HEK293 (cell line): ENCODE data around the gene MGME1.

Experiments
- CTCF ChIA-PET: fragments of 350-600 bp; formaldehyde crosslinking; extraction: SDS; loops from one replicate; lab custom pipeline; 2021; ENCODE audit warnings: antibody characterized with exemption; lab: Yijun Ruan, JAX
- POLR2A ChIA-PET: fragments of 300-600 bp; formaldehyde crosslinking; extraction: SDS; loops from one replicate; lab custom pipeline; 2020; ENCODE audit warnings: antibody characterized with exemption, inconsistent platforms; lab: Yijun Ruan, JAX
- H3K27ac ChIP-seq: fragments of 200-500 bp; sonication (Bioruptor generic); 2 replicates; pipeline ENCODE4 v1.5.1; 2014; ENCODE audit warnings: low read depth, low read length, control low read depth, inconsistent platforms; ENCODE audit errors: extremely low read depth
- H3K36me3 ChIP-seq, 2 experiments: fragments of 200-500 bp in 1 of 2; sonication (Bioruptor generic) in 1 of 2; 1 replicate in 1 of 2; 2 replicates in 1 of 2; pipeline ENCODE4 v1.5.1; 2014 to 2017; ENCODE audit warnings: inconsistent platforms in 2 of 2, low read length in 2 of 2; ENCODE audit not compliant: control insufficient read depth in 2 of 2, insufficient read depth in 1 of 2
- H3K4me1 ChIP-seq: fragments of 200-500 bp; sonication (Bioruptor generic); 2 replicates; pipeline ENCODE4 v1.5.1; 2014; ENCODE audit warnings: mild to moderate bottlenecking, low read length, inconsistent platforms; ENCODE audit not compliant: control insufficient read depth, insufficient read depth
- H3K4me3 ChIP-seq: 2 replicates; pipeline ENCODE4 v1.5.1; 2011; ENCODE audit warnings: low read depth, mild to moderate bottlenecking, control low read depth, low read length, moderate library complexity
- H3K9me3 ChIP-seq: fragments of 200-500 bp; sonication (Bioruptor generic); 2 replicates; pipeline ENCODE4 v1.5.1; 2014; ENCODE audit warnings: low read depth, low read length, inconsistent platforms; ENCODE audit not compliant: control insufficient read depth, insufficient read depth
- ZBTB20 ChIP-seq: fragments of 450-650 bp; formaldehyde crosslinking; IDR thresholded peaks from 2 replicates; pipeline ENCODE4 v1.5.1; 2016; ENCODE audit warnings: missing biosample characterization, missing genetic modification characterization
- ZNF202 ChIP-seq: fragments of 450-650 bp; formaldehyde crosslinking; IDR thresholded peaks from 2 replicates; pipeline ENCODE4 v1.5.1; 2016; ENCODE audit warnings: missing biosample characterization, missing genetic modification characterization, borderline replicate concordance
- ZNF280D ChIP-seq: fragments of 450-650 bp; formaldehyde crosslinking; IDR thresholded peaks from 2 replicates; pipeline ENCODE4 v1.5.1; 2016; ENCODE audit warnings: missing biosample characterization, missing genetic modification characterization
- ZNF426 ChIP-seq: fragments of 450-650 bp; formaldehyde crosslinking; IDR thresholded peaks from 2 replicates; pipeline ENCODE4 v1.5.1; 2017; ENCODE audit warnings: missing biosample characterization, missing genetic modification characterization, mild to moderate bottlenecking, inconsistent platforms, moderate library complexity
- ZNF837 ChIP-seq: fragments of 450-650 bp; formaldehyde crosslinking; IDR thresholded peaks from 2 replicates; pipeline ENCODE4 v1.5.1; 2016; ENCODE audit warnings: missing biosample characterization, missing genetic modification characterization

Gene MGME1

GRCh38 chr20:18039063-18039462 is 70.2 kb downstream of the MGME1 start:
- Histone ChIP-seq H3K4me3 (no peak overlapping the region), H3K4me1 (no peaks in the 10 kb centered on the region), H3K9me3 (no peaks in the 10 kb centered on the region), H3K27ac (no peak overlapping the region), H3K36me3 (no peaks in the 10 kb centered on the region; a peak in 1 of 3 replicates)
- ChIA-PET POLR2A (interaction anchor here (0.7 kb wide), 2 partner anchors 249 to 365 kb away, joined by 3 to 4 read pairs; partner anchors contain the start of gene ZNF133), CTCF (interaction anchor here (0.6 kb wide), 2 partner anchors 141 to 605 kb away, joined by 3 read pairs; no protein-coding TSS in a partner anchor)
- TF ChIP-seq ZBTB20 (tag by site-specific recombination) (no peak), ZNF426 (tag by site-specific recombination) (no peak), ZNF837 (no peak), ZNF202 (tag by site-specific recombination) (no peak), ZNF280D (tag by site-specific recombination) (no peak)
